Fibroblast of lung (primary cell): Measurements from ENCODE around the gene SYT13.
"Not testable (repeated sequence)": the region's sequence is repeated elsewhere in the genome, so short reads cannot be mapped to it uniquely, and the experiment has no call there.

Experiments used
- EZH2 ChIP-seq: IDR thresholded peaks from 2 replicates; pipeline ENCODE4 v1.5.1; 2012; ENCODE audit warnings: low read length, control low read depth, mild to moderate bottlenecking; ENCODE audit errors: missing control alignments
- TF ChIP-seq, protein P1 (sequence below), 2 donors: IDR thresholded peaks in 1 of 2; conservative IDR thresholded peaks in 1 of 2; 1 replicate in 1 of 2; 2 replicates in 1 of 2; pipeline ENCODE4 v1.5.1; 2011 to 2012; ENCODE audit warnings: low read length in 2 of 2, control low read depth in 1 of 2, inconsistent platforms in 1 of 2, low read depth in 1 of 2, mild to moderate bottlenecking in 1 of 2

DNA sequence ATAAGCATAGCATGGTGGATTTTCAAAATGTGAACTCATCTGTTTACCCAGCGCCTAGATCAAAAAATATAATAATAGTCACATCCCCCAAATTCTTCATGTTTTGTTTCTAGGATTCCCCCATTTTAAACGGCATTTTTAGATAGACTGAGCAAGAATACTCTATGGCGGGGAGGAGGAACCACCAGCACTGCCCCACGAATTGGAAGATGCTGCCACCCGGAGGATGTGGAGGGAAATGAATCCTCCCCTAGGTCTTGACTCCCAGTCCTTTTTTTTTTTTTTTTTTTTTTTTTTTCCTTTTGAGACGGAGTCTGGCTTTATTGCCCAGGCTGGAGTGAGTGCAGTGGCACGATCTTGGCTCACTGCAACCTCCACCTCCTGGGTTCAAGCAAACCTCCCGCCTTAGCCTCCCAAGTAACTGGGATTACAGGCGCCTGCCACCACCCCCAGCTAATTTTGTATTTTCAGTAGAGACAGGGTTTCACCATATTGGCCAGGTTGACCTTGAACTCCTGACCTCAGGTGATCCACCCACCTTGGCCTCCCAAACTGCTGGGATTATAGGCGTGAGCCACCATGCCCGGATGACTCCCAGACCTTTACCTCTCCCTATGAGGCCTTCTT is 7.5 kb upstream of the SYT13 start:
- TF ChIP-seq, protein P1, sequence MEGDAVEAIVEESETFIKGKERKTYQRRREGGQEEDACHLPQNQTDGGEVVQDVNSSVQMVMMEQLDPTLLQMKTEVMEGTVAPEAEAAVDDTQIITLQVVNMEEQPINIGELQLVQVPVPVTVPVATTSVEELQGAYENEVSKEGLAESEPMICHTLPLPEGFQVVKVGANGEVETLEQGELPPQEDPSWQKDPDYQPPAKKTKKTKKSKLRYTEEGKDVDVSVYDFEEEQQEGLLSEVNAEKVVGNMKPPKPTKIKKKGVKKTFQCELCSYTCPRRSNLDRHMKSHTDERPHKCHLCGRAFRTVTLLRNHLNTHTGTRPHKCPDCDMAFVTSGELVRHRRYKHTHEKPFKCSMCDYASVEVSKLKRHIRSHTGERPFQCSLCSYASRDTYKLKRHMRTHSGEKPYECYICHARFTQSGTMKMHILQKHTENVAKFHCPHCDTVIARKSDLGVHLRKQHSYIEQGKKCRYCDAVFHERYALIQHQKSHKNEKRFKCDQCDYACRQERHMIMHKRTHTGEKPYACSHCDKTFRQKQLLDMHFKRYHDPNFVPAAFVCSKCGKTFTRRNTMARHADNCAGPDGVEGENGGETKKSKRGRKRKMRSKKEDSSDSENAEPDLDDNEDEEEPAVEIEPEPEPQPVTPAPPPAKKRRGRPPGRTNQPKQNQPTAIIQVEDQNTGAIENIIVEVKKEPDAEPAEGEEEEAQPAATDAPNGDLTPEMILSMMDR (conservative IDR thresholded peaks at IDR 0.05 in 1 of 2, IDR thresholded peaks at IDR 0.05 in 1 of 2; ENCODE audit: low read depth in 1 of 2, low read length in 2 of 2): peak; percentile 72 to 73
- TF ChIP-seq EZH2: not testable (repeated sequence)
